A549 treated with GW870086 at 1 μM for 4 hours (cell line): ENCODE results near the gene PPID. TPM values are rescaled to one million over a fixed set of nuclear protein-coding genes. Genes with fewer than 3 reads are reported as not detected.

ENCODE experiments used
- total RNA-seq: library from RNA; stranded (reverse); fragments of 200-300 nt; extraction: Qiagen RNA extraction; gene quantifications from 5 replicates; pipeline ENCODE4 v1.2.3, GENCODE V29; 2022; ENCODE audit warnings: low read depth

PPID gene
- total RNA-seq, result 31.4 to 35.8 TPM (median 33.9 TPM) in 5 replicates

DNA sequence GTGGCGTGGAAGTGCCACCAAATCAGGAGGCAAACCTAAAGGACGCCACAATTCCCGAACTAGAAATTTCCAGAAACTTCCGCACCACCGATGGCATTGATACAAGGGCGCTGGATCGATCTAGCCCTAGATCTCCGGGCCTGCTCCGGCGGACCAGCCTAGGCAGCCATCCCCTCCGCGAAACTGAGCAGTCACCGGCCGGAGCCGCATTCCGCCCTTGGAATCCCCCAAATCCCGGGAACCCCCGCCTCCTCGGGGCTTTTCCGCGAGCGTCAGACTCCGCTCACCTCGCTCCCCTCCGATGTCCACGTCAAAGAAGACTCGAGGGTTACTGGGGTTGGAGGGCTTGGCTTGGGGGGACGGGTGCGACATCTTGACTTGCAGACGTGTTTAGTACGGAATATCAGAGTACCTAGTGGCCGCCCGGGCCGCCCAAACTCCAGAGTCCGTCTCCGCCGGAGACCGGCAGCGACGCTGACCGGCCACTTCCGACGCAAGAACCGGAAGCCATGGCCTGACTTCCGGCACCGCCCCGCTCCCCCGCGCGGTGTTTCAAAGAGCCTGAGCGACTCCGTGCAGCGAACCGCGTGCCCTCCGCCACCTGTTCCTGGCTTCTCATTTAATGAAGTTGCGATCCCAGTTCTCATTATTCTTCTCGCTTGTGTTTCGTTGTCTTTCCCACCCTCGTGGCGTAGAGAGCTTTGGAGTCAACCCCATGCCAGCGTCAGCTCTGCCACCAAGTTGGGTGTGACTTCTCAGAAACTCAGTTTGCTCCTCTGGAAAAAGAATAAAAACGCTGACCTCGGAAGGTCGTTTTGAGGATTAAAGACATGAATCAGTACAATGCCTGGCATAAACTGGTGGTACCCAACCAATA, at the start of gene PPID:
TSS of gene PPID (minus strand) at position 480 of the 877 bp plus-strand sequence. CDS start at position 372, 108 bp downstream.

GRCh38 chr4:158768555-158769174, 45.5 kb upstream of the PPID start, which contains the start of gene FNIP2:
TSS of gene FNIP2 (plus strand) at chr4:158769026. CDS start at chr4:158769213, 187 bp downstream.

GRCh38 chr4:158671915-158672806, 51.0 kb downstream of the PPID start, which contains the start of gene ETFDH:
TSS of gene ETFDH (plus strand) at chr4:158672296. CDS start at chr4:158672457, 161 bp downstream.

GRCh38 chr4:158671665-158671914, 51.6 kb downstream of the PPID start, which contains the start of gene C4orf46:
TSS of gene C4orf46 (minus strand) at chr4:158671887. CDS start at chr4:158671801, 86 bp downstream.

Other genes starting within 250 kb of the PPID start
- not detected in 5 replicates for gene RXFP1, start 201.5 kb downstream of the PPID start, total RNA-seq
- 7.1 to 9.6 TPM (median 8.6 TPM) in 5 replicates for gene C4orf46, start 51.5 kb downstream of the PPID start, total RNA-seq
- gene ETFDH, start 51.1 kb downstream of the PPID start, total RNA-seq, result 5.1 to 6.2 TPM (median 5.9 TPM) in 5 replicates
- gene FNIP2, start 45.6 kb upstream of the PPID start, total RNA-seq, result 4.0 to 7.3 TPM (median 5.9 TPM) in 5 replicates